Gastroesophageal sphincter (tissue), 4 donors: Measurements from ENCODE around the gene STYK1. TPM values are rescaled to one million over a fixed set of nuclear protein-coding genes. Genes with fewer than 3 reads are reported as not detected.

Source experiments
- ATAC-seq: fragments of 150-250 bp; one replicate; pipeline ENCODE4 v1.9.1; 2016; ENCODE audit warnings: mild to moderate bottlenecking, moderate library complexity
- H3K27ac ChIP-seq, 4 donors: fragments of 200-600 bp; sonication (generic) in 3 of 4; 1 replicate in 3 of 4; 2 replicates in 1 of 4; pipeline ENCODE4 v1.5.1; 2016 to 2019
- H3K27me3 ChIP-seq: fragments of 200-600 bp; sonication (generic); one replicate; pipeline ENCODE4 v1.5.1; 2019
- H3K36me3 ChIP-seq, 2 donors: fragments of 200-600 bp; sonication (generic); one replicate each; pipeline ENCODE4 v1.5.1; 2019; ENCODE audit warnings: control low read depth in 1 of 2
- H3K4me1 ChIP-seq, 3 donors: fragments of 200-600 bp; sonication (generic); 1 replicate in 2 of 3; 2 replicates in 1 of 3; pipeline ENCODE4 v1.5.1; 2016 to 2019; ENCODE audit warnings: control low read depth in 2 of 3
- H3K4me3 ChIP-seq, 2 donors: fragments of 200-600 bp; sonication (generic); one replicate each; pipeline ENCODE4 v1.5.1; 2019; ENCODE audit warnings: mild to moderate bottlenecking in 1 of 2, moderate library complexity in 1 of 2
- H3K9me3 ChIP-seq, 3 donors: fragments of 200-600 bp; sonication (generic); one replicate each; pipeline ENCODE4 v1.5.1; 2017 to 2019; ENCODE audit warnings: control low read depth in 2 of 3
- EP300 ChIP-seq: sonication (generic); formaldehyde crosslinking; IDR thresholded peaks from one replicate; pipeline ENCODE4 v1.6.1; 2017; ENCODE audit warnings: antibody characterized with exemption, mild to moderate bottlenecking
- POLR2A ChIP-seq, 2 donors: fragments of 450-650 bp; IDR thresholded peaks; one replicate each; pipeline ENCODE4 v1.6.1; 2017; ENCODE audit warnings: antibody characterized with exemption in 2 of 2, mild to moderate bottlenecking in 2 of 2, moderate library complexity in 1 of 2
- POLR2AphosphoS5 ChIP-seq: sonication (generic); formaldehyde crosslinking; IDR thresholded peaks from one replicate; pipeline ENCODE4 v1.6.1; 2017; ENCODE audit warnings: antibody characterized with exemption
- WGBS, 2 donors: methylation state at CpG; one replicate each; pipeline ENCODE4 v1.1.5; 2018; ENCODE audit warnings: low coverage in 1 of 2; 5-methylcytosine and 5-hydroxymethylcytosine counted together
- total RNA-seq, 4 donors: library from RNA; depleted of rRNA; stranded (reverse); fragments of >200 nt; gene quantifications; one replicate each; pipeline ENCODE4 v1.1.0, GENCODE V29; 2016
- TF ChIP-seq, protein P1 (sequence below), 4 experiments: fragments of 200-600 bp in 2 of 4; fragments of 450-650 bp in 2 of 4; sonication (generic) in 1 of 4; IDR thresholded peaks; one replicate each; pipeline ENCODE4 v1.5.1; 2017 to 2019; ENCODE audit warnings: antibody characterized with exemption in 4 of 4, mild to moderate bottlenecking in 2 of 4, moderate library complexity in 2 of 4

Gene STYK1
- total RNA-seq, 4 donors from 2014 or later = 0.40 to 0.77 (median 0.62) TPM; not detected in 1

DNA sequence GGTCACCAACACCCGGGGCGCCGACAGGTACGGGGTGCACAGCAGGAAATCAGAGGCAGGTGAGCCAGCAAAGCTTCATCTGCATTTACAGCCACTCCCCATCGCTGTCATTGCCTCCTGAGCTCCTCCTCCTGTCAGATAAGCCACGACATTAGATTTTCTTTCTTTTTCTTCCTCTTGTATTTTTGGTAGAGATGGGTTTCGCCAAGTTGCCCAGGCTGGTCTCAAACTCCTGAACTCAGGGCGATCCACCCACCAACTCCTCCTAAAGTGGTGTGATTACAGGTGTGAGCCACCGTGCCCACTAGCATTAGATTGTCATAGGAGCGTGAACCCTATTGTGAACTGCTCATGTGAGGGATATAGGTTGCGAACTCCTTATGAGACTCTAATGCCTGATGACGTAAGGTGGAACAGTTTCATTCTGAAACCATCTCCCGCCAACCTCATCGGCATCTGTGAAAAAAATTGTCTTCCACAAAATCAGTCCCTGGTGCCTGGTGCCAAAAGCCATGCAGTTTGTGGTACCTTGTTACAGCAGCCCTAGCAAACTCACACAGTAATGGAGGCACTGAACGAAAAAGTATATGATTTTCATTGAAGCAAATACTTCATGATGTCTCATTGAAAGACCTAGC, 1.5 kb downstream of the STYK1 start:
- H3K36me3 ChIP-seq = no peaks in the 10 kb centered on the region
- peaks cover 0 to 12% (median 7%) of the 10 kb centered on the region in 3 donors for H3K4me1 ChIP-seq
- no peak for ATAC-seq
- WGBS, 2 donors = 68% methylated on average over 6 to 10 of the region's 15 CpGs
- H3K9me3 ChIP-seq = no peaks in the 10 kb centered on the region
- H3K27ac ChIP-seq = no peak overlapping the region
- H3K4me3 ChIP-seq = no peak overlapping the region
- TF ChIP-seq EP300 (no peak), POLR2A (IDR thresholded peaks at IDR 0.05) (no peak), POLR2AphosphoS5 (no peak)
- TF ChIP-seq, protein P1, sequence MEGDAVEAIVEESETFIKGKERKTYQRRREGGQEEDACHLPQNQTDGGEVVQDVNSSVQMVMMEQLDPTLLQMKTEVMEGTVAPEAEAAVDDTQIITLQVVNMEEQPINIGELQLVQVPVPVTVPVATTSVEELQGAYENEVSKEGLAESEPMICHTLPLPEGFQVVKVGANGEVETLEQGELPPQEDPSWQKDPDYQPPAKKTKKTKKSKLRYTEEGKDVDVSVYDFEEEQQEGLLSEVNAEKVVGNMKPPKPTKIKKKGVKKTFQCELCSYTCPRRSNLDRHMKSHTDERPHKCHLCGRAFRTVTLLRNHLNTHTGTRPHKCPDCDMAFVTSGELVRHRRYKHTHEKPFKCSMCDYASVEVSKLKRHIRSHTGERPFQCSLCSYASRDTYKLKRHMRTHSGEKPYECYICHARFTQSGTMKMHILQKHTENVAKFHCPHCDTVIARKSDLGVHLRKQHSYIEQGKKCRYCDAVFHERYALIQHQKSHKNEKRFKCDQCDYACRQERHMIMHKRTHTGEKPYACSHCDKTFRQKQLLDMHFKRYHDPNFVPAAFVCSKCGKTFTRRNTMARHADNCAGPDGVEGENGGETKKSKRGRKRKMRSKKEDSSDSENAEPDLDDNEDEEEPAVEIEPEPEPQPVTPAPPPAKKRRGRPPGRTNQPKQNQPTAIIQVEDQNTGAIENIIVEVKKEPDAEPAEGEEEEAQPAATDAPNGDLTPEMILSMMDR (IDR thresholded peaks at IDR 0.05) = no peak
- peaks cover 38% of the 10 kb centered on the region for H3K27me3 ChIP-seq

DNA sequence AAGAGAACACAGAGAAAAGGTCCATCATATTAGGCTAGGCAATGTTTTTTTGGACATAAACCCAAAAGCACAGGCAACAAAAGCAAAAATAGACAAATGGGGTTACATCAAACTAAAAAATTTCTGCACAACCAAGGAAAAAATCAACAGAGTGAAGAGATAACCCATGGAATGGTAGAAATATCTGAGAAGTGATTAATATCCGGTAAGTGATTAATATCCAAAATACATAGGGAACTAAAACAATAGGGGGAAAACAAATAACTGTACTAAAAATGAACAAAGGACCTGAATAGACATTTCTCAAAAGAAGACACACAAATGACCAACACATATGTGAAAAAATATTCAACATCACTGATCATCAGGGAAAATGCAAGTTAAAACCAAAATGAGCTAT, 4.3 kb downstream of the STYK1 start:
- no peak for TF ChIP-seq EP300
- no peak for TF ChIP-seq POLR2AphosphoS5
- TF ChIP-seq POLR2A (IDR thresholded peaks at IDR 0.05) = no peak
- TF ChIP-seq, protein P1 (IDR thresholded peaks at IDR 0.05) = no peak
- Histone ChIP-seq H3K4me3 (no peak overlapping the region), H3K27ac (no peak overlapping the region), H3K9me3 (no peaks in the 10 kb centered on the region), H3K36me3 (no peaks in the 10 kb centered on the region), H3K4me1 (peaks cover 0 to 12% (median 7%) of the 10 kb centered on the region in 3 donors), H3K27me3 (peaks cover 35% of the 10 kb centered on the region)
- no peak for ATAC-seq
- WGBS, 2 donors = 86 to 89% methylated on average over 1 of the region's 1 CpG

DNA sequence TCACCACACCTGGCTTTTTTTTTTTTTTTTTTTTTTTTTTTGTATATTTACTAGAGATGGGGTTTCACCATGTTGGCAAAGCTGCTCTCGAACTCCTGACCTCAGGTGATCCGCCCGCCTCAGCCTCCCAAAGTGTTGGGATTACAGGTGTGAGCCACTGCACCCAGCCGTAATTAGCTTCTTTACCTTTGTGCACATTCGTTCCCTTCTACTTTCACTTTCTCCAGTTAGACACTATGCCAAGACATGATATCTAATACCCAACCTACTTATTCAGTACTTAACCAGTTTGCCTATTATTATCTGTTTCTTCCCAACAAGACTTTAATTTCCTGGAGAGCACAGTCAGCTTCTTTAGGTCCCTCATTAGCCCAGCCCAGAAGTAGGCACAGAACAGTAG, 5.3 kb downstream of the STYK1 start:
- Histone ChIP-seq H3K27me3 (peaks cover 25% of the 10 kb centered on the region), H3K27ac (no peak overlapping the region), H3K4me3 (no peak overlapping the region), H3K4me1 (peaks cover 0 to 2% (median 0%) of the 10 kb centered on the region in 3 donors), H3K9me3 (no peaks in the 10 kb centered on the region), H3K36me3 (no peaks in the 10 kb centered on the region)
- 72 to 94% methylated on average over 3 to 5 of the region's 5 CpGs for WGBS, 2 donors
- ATAC-seq = no peak
- no peak for TF ChIP-seq EP300
- no peak for TF ChIP-seq POLR2AphosphoS5
- TF ChIP-seq, protein P1 (IDR thresholded peaks at IDR 0.05) = no peak
- TF ChIP-seq POLR2A (IDR thresholded peaks at IDR 0.05) = no peak

DNA sequence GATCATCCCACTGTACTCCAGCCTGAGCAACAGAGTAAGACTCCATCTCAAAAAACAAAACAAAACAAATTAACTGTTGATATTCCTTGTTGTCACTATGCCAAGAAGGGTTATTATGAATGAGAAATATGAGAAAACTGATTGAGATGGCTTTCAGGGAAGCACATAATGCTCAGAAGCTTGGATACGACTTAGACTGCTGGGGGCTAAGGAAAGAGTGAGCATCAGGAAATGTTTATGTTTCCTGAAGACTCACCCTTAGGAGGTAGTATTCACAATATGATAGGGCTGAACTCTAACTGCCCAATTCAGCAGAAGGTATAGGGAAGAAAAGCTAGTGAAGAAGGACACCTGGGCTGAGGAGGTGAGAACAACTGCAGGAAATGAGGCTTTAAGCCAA, 6.3 kb downstream of the STYK1 start:
- 50 to 75% methylated on average over 1 of the region's 1 CpG for WGBS, 2 donors
- H3K4me1 ChIP-seq = no peaks in the 10 kb centered on the region
- H3K9me3 ChIP-seq = no peaks in the 10 kb centered on the region
- H3K4me3 ChIP-seq = no peak overlapping the region
- no peaks in the 10 kb centered on the region for H3K36me3 ChIP-seq
- TF ChIP-seq POLR2A (IDR thresholded peaks at IDR 0.05) = no peak
- TF ChIP-seq POLR2AphosphoS5 = no peak
- TF ChIP-seq, protein P1 (IDR thresholded peaks at IDR 0.05) = no peak
- no peak for TF ChIP-seq EP300
- no peak for ATAC-seq
- H3K27me3 ChIP-seq = peaks cover 16% of the 10 kb centered on the region
- H3K27ac ChIP-seq = no peak overlapping the region

DNA sequence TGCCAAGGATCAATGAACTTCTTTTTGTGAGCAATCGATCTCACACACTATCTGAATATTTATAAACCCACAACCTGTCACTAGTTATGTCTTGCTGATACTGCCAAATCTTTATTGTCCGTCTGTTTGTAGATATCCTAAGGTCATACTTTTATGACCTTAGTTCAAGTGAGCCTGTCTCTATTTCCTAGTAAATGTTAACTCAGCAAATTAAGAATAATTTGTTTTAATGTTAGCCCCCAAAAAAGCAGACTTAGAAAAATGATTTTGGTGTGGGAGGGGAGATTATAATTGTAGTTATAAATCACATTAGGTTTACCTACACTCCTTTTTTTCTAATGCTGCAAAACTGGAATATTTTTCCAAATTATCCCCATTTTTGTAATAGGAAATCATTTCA, 9.4 kb downstream of the STYK1 start:
- TF ChIP-seq POLR2A (IDR thresholded peaks at IDR 0.05) (no peak), POLR2AphosphoS5 (no peak), EP300 (no peak)
- TF ChIP-seq, protein P1 (IDR thresholded peaks at IDR 0.05) = no peak
- 57 to 75% methylated on average over 2 of the region's 2 CpGs for WGBS, 2 donors
- Histone ChIP-seq H3K9me3 (no peaks in the 10 kb centered on the region), H3K27me3 (no peaks in the 10 kb centered on the region), H3K36me3 (no peaks in the 10 kb centered on the region), H3K4me1 (no peaks in the 10 kb centered on the region), H3K4me3 (no peak overlapping the region), H3K27ac (no peak overlapping the region)
- no peak for ATAC-seq
